ENCODE results near the gene CACNA1A. TPM values are rescaled to one million over a fixed set of nuclear protein-coding genes. Genes with fewer than 3 reads are reported as not detected.

The CACNA1A gene
- total RNA-seq, 1 experiment from 2014 or later, result not detected

DNA sequence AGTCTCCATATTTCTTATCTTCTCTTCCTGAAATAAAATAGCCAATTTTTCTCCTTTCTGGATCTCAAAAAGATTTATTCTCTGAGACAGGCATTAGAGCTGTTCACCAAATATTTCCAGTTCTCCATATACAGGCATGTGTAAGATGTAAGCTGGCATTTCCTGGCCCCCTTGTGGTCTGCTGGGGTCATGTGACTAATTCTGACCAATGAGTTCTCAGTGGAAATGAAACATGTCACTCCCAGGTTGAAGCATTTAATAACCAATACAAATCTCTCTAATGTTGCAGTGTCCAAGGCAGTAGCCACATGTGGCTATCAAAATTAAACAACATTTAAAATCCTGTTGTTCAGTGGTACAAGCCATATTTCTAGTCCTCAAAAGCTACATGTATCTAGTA, 14.8 kb upstream of the CACNA1A start:
- no peak for TF ChIP-seq CTCF (IDR thresholded peaks at IDR 0.05; ENCODE audit: unreplicated experiment)
- POLR2A ChIA-PET, result no interaction called here
- H3K27me3 Mint-ChIP-seq (ENCODE audit: insufficient read depth, unreplicated experiment), result peaks cover 17% of the 10 kb centered on the region
- DNase-seq (ENCODE audit: unreplicated experiment), result no peak
- no peaks in the 10 kb centered on the region for H3K9me3 Mint-ChIP-seq (ENCODE audit: unreplicated experiment)
- BruUV-seq (replicated peaks), result no TSS peak
- intact Hi-C loops (cut with micrococcal nuclease), result no loop called here
- no peak overlapping the region for H3K27ac Mint-ChIP-seq (ENCODE audit: low read depth, unreplicated experiment)
- CTCF ChIA-PET, result no interaction called here
- no peaks in the 10 kb centered on the region for H3K36me3 Mint-ChIP-seq (ENCODE audit: insufficient read depth, unreplicated experiment)
- H3K4me1 Mint-ChIP-seq (ENCODE audit: insufficient read depth, unreplicated experiment), result no peaks in the 10 kb centered on the region
- no peak overlapping the region for H3K4me3 Mint-ChIP-seq (ENCODE audit: unreplicated experiment)

- CTCF ChIA-PET, result no interaction called here
- H3K27me3 Mint-ChIP-seq (ENCODE audit: insufficient read depth, unreplicated experiment), result peaks cover 87% of the 10 kb centered on the region
- BruUV-seq (replicated peaks), result no TSS peak
Observed at GRCh38 chr19:13511947-13512346, 5.7 kb upstream of the CACNA1A start.

GRCh38 chr19:13507053-13507611, 853 bp upstream of the CACNA1A start:
- no peaks in the 10 kb centered on the region for H3K36me3 Mint-ChIP-seq (ENCODE audit: insufficient read depth, unreplicated experiment)
- no TSS peak for BruUV-seq (replicated peaks)
- TF ChIP-seq CTCF (IDR thresholded peaks at IDR 0.05; ENCODE audit: unreplicated experiment), result no peak
- no peak for DNase-seq (ENCODE audit: unreplicated experiment)
- peaks cover 89% of the 10 kb centered on the region for H3K27me3 Mint-ChIP-seq (ENCODE audit: insufficient read depth, unreplicated experiment)
- POLR2A ChIA-PET, result no interaction called here
- H3K9me3 Mint-ChIP-seq (ENCODE audit: unreplicated experiment), result no peaks in the 10 kb centered on the region
- intact Hi-C loops (cut with micrococcal nuclease), result no loop called here
- H3K27ac Mint-ChIP-seq (ENCODE audit: low read depth, unreplicated experiment), result no peak overlapping the region
- H3K4me1 Mint-ChIP-seq (ENCODE audit: insufficient read depth, unreplicated experiment), result no peaks in the 10 kb centered on the region
- CTCF ChIA-PET, result interaction anchor here (0.9 kb wide), 1 partner anchor 10 kb away, joined by 4 read pairs; no protein-coding TSS in a partner anchor
- no peak overlapping the region for H3K4me3 Mint-ChIP-seq (ENCODE audit: unreplicated experiment)

More at GRCh38 chr19:13511947-13512346, 5.7 kb upstream of the CACNA1A start:
- POLR2A ChIA-PET, result no interaction called here
- DNase-seq (ENCODE audit: unreplicated experiment), result no peak
- Mint-ChIP-seq H3K4me3 (ENCODE audit: unreplicated experiment) (no peak overlapping the region), H3K4me1 (ENCODE audit: insufficient read depth, unreplicated experiment) (no peaks in the 10 kb centered on the region), H3K27ac (ENCODE audit: low read depth, unreplicated experiment) (no peak overlapping the region), H3K9me3 (ENCODE audit: unreplicated experiment) (no peaks in the 10 kb centered on the region), H3K36me3 (ENCODE audit: insufficient read depth, unreplicated experiment) (no peaks in the 10 kb centered on the region)
- TF ChIP-seq CTCF (IDR thresholded peaks at IDR 0.05; ENCODE audit: unreplicated experiment), result no peak
- intact Hi-C loops (cut with micrococcal nuclease), result no loop called here

- H3K4me1 Mint-ChIP-seq (ENCODE audit: insufficient read depth, unreplicated experiment), result no peaks in the 10 kb centered on the region
Observed at GRCh38 chr19:13505761-13506470, 363 bp downstream of the CACNA1A start.

More at GRCh38 chr19:13505761-13506470, 363 bp downstream of the CACNA1A start:
- Mint-ChIP-seq H3K36me3 (ENCODE audit: insufficient read depth, unreplicated experiment) (no peaks in the 10 kb centered on the region), H3K27ac (ENCODE audit: low read depth, unreplicated experiment) (no peak overlapping the region), H3K4me3 (ENCODE audit: unreplicated experiment) (no peak overlapping the region), H3K9me3 (ENCODE audit: unreplicated experiment) (no peaks in the 10 kb centered on the region), H3K27me3 (ENCODE audit: insufficient read depth, unreplicated experiment) (peaks cover 87% of the 10 kb centered on the region)
- BruUV-seq (replicated peaks), result no TSS peak
- DNase-seq (ENCODE audit: unreplicated experiment), result no peak
- ChIA-PET CTCF (no interaction called here), POLR2A (no interaction called here)
- no peak for TF ChIP-seq CTCF (IDR thresholded peaks at IDR 0.05; ENCODE audit: unreplicated experiment)
- intact Hi-C loops (cut with micrococcal nuclease), result no loop called here

All from MCF 10A (cell line).